ENCODE data around the gene ECM2.

DNA sequence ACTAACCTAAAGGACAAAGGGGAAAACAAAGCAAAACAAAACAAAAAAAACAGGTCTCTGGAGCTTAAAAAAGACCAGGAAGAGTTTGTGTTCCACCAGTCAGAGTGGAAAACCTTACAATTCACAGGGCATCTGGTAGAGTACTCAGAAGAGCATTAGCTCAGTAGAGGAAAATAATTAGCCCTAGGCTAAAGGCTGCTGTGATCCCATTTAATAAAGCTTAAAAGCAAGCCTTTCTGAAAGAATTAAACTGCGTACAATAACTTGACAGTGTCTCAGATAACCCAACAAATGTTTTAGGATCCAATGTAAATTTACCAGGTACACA lies 7.3 kb downstream of the ECM2 start:
- TF ChIP-seq RAD21 (IDR thresholded peaks at IDR 0.05; ENCODE audit: low read depth) (no peak), EZH2 (IDR thresholded peaks at IDR 0.05) (no peak), POLR2AphosphoS5 (IDR thresholded peaks at IDR 0.05; ENCODE audit: low read depth, low read length) (no peak), CBX3 (IDR thresholded peaks at IDR 0.05; ENCODE audit: low read depth) (no peak), POLR2A (IDR thresholded peaks at IDR 0.05; ENCODE audit: borderline replicate concordance, extremely low read depth, insufficient read depth, insufficient read length) (no peak)
- TF ChIP-seq, protein P1, sequence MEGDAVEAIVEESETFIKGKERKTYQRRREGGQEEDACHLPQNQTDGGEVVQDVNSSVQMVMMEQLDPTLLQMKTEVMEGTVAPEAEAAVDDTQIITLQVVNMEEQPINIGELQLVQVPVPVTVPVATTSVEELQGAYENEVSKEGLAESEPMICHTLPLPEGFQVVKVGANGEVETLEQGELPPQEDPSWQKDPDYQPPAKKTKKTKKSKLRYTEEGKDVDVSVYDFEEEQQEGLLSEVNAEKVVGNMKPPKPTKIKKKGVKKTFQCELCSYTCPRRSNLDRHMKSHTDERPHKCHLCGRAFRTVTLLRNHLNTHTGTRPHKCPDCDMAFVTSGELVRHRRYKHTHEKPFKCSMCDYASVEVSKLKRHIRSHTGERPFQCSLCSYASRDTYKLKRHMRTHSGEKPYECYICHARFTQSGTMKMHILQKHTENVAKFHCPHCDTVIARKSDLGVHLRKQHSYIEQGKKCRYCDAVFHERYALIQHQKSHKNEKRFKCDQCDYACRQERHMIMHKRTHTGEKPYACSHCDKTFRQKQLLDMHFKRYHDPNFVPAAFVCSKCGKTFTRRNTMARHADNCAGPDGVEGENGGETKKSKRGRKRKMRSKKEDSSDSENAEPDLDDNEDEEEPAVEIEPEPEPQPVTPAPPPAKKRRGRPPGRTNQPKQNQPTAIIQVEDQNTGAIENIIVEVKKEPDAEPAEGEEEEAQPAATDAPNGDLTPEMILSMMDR (IDR thresholded peaks at IDR 0.05 in 2 of 3, conservative IDR thresholded peaks at IDR 0.05 in 1 of 3; ENCODE audit: borderline replicate concordance in 1 of 3, insufficient read depth in 1 of 3, low read depth in 2 of 3, low read length in 2 of 3): no peak

Data from HCT116 (cell line).